Small intestine (tissue), 7 donors: ENCODE data around the gene FGGY. TPM values are rescaled to one million over a fixed set of nuclear protein-coding genes. Genes with fewer than 3 reads are reported as not detected.
"Not testable (repeated sequence)": the region's sequence is repeated elsewhere in the genome, so short reads cannot be mapped to it uniquely, and the experiment has no call there.

ENCODE experiments used
- DNase-seq, 2 donors: peaks; one replicate each; pipeline versions ENCODE4 v3.0.0 to v3.0.0-alpha.2; 2013
- FAIRE-seq: peaks from 2 replicates; lab custom pipeline; 2012; peaks lifted over from hg19 to GRCh38; lab: Jason Lieb, UNC
- H3K27ac ChIP-seq, 3 donors: one replicate each; pipeline ENCODE4 v1.5.1; 2013; ENCODE audit warnings: low read length in 2 of 3, mild to moderate bottlenecking in 2 of 3, control low read depth in 1 of 3, inconsistent platforms in 1 of 3, low read depth in 1 of 3, moderate library complexity in 1 of 3
- H3K27me3 ChIP-seq, 3 donors: one replicate each; pipeline ENCODE4 v1.6.1; 2013; ENCODE audit warnings: low read length in 3 of 3, inconsistent platforms in 1 of 3; ENCODE audit not compliant: control insufficient read depth in 3 of 3, insufficient read depth in 3 of 3
- H3K36me3 ChIP-seq, 3 donors: one replicate each; pipeline ENCODE4 v1.6.1; 2013; ENCODE audit warnings: low read length in 3 of 3, inconsistent platforms in 1 of 3, low read depth in 1 of 3, mild to moderate bottlenecking in 1 of 3, moderate library complexity in 1 of 3; ENCODE audit not compliant: control insufficient read depth in 3 of 3, insufficient read depth in 2 of 3
- H3K4me1 ChIP-seq, 3 donors: one replicate each; pipeline ENCODE4 v1.6.1; 2013; ENCODE audit warnings: low read length in 2 of 3, inconsistent platforms in 1 of 3, low read depth in 1 of 3, mild to moderate bottlenecking in 1 of 3, moderate library complexity in 1 of 3; ENCODE audit not compliant: control insufficient read depth in 3 of 3, insufficient read depth in 2 of 3
- H3K4me3 ChIP-seq, 3 donors: one replicate each; pipeline ENCODE4 v1.5.1; 2013; ENCODE audit warnings: low read length in 3 of 3, control low read depth in 1 of 3, inconsistent platforms in 1 of 3, low read depth in 1 of 3, mild to moderate bottlenecking in 1 of 3, moderate library complexity in 1 of 3
- H3K9me3 ChIP-seq, 2 donors: one replicate each; pipeline ENCODE4 v1.6.1; 2013; ENCODE audit warnings: low read depth in 1 of 2, low read length in 1 of 2; ENCODE audit not compliant: control insufficient read depth in 2 of 2, insufficient read depth in 1 of 2
- WGBS, 3 donors: extraction: QIAGEN DNeasy Blood & Tissue Kit; methylation state at CpG; one replicate each; pipeline ENCODE4 v1.1.7; 2013; 5-methylcytosine and 5-hydroxymethylcytosine counted together
- polyA plus RNA-seq, 4 donors: library from polyadenylated mRNA; stranded (reverse) in 3 of 4; unstranded in 1 of 4; fragments of 200-250 nt in 3 of 4; fragments of 120-200 nt in 1 of 4; gene quantifications; one replicate each; pipeline versions ENCODE4 v1.2.1 to v1.2.3, GENCODE V29; 2013
- donor health status: healthy with polysubstance abuse.
- donor health status: control.
- donor health status: control.
- donor health status: Bipolar disorder and iron deficiency.
- donor health status: healthy.

The FGGY gene
- polyA plus RNA-seq, 4 donors: 12.3 to 28.0 (median 15.0) TPM

- 96 to 98% (median 97%) methylated on average over 13 of the region's 13 CpGs for WGBS, 3 donors
- not testable (repeated sequence) for H3K4me1 ChIP-seq, H3K4me3 ChIP-seq, FAIRE-seq, H3K27ac ChIP-seq, DNase-seq, H3K27me3 ChIP-seq
- Histone ChIP-seq H3K9me3 (peaks cover 0 to 13% of the 10 kb centered on the region in 2 donors), H3K36me3 (peaks cover 0 to 18% (median 2%) of the 10 kb centered on the region in 3 donors)
Observed at GRCh38 chr1:59610499-59610898, 313.6 kb downstream of the FGGY start.

GRCh38 chr1:59617434-59617833 is 320.5 kb downstream of the FGGY start:
- FAIRE-seq (no peak), DNase-seq (peak in 1 of 2 donors; percentile 81)
- WGBS, 3 donors: 43 to 64% (median 52%) methylated on average over 3 of the region's 3 CpGs
- Histone ChIP-seq H3K27ac (peak overlapping the region in 1 of 3 donors; percentile 62), H3K36me3 (no peaks in the 10 kb centered on the region), H3K4me1 (peaks cover 0 to 12% (median 0%) of the 10 kb centered on the region in 3 donors), H3K9me3 (no peaks in the 10 kb centered on the region), H3K4me3 (no peak overlapping the region), H3K27me3 (no peaks in the 10 kb centered on the region)

DNA sequence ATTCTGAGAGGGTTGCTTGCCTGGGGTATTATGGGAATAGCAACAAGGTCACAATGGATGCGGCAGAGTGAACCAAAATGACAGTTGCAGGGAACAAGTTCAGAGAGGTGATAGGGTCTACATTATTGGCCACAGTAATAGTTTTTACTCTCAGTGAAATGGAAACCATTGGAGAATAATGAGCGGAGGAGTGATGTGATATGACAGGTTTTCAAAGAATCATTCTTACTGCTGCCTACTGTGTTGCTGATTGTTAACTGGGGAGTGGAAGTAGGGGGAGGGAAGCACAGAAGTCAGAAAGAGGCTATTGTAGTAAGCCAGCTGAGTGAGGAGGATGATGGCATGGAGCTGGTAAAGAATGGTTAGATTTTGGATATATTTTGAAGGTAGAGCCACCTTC is 322.7 kb downstream of the FGGY start:
- FAIRE-seq (no peak), DNase-seq (no peak)
- 96 to 100% (median 98%) methylated on average over 2 of the region's 2 CpGs for WGBS, 3 donors
- no peak overlapping the region for H3K4me3 ChIP-seq
- no peaks in the 10 kb centered on the region for H3K27me3 ChIP-seq
- no peaks in the 10 kb centered on the region for H3K36me3 ChIP-seq
- H3K4me1 ChIP-seq: peaks cover 0 to 12% (median 0%) of the 10 kb centered on the region in 3 donors
- H3K27ac ChIP-seq: no peak overlapping the region
- no peaks in the 10 kb centered on the region for H3K9me3 ChIP-seq

- DNase-seq (no peak), FAIRE-seq (no peak)
- no peaks in the 10 kb centered on the region for H3K4me1 ChIP-seq
- peaks cover 0 to 2% (median 0%) of the 10 kb centered on the region in 3 donors for H3K36me3 ChIP-seq
- H3K27me3 ChIP-seq: no peaks in the 10 kb centered on the region
- H3K27ac ChIP-seq: no peak overlapping the region
- H3K4me3 ChIP-seq: no peak overlapping the region
- H3K9me3 ChIP-seq: no peaks in the 10 kb centered on the region
Observed at GRCh38 chr1:59625384-59625783, 328.5 kb downstream of the FGGY start.

- H3K4me3 ChIP-seq: no peak overlapping the region
- H3K4me1 ChIP-seq: peaks cover 0 to 4% (median 0%) of the 10 kb centered on the region in 3 donors
- FAIRE-seq: no peak
- no peak overlapping the region for H3K27ac ChIP-seq
- no peaks in the 10 kb centered on the region for H3K36me3 ChIP-seq
- no peaks in the 10 kb centered on the region for H3K27me3 ChIP-seq
- no peaks in the 10 kb centered on the region for H3K9me3 ChIP-seq
- 64 to 71% (median 67%) methylated on average over 1 of the region's 1 CpG for WGBS, 3 donors
- DNase-seq: no peak
Observed at GRCh38 chr1:59631561-59632255, 334.8 kb downstream of the FGGY start.

DNA sequence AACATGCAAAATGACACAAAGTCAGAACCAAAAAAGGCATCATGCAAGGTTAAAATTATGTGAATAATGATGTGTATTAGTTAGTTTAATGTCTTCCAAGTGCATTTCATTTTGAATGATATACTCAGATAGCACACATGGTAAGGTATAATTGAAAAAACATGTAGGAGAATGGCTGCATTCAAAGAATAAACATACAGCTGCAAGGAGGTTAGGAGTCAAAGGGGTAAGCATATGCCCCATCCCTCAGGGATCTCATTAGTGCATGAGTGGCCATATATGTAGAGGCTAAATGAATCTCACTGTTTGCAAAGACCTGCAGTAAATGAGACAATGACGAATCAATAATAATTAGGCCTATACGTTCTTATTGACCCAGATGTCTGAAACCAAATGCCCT is 338.2 kb downstream of the FGGY start:
- Histone ChIP-seq H3K4me1 (peaks cover 0 to 9% (median 2%) of the 10 kb centered on the region in 3 donors), H3K27me3 (no peaks in the 10 kb centered on the region), H3K27ac (no peak overlapping the region), H3K4me3 (no peak overlapping the region), H3K36me3 (no peaks in the 10 kb centered on the region), H3K9me3 (no peaks in the 10 kb centered on the region)
- DNase-seq (no peak), FAIRE-seq (no peak)
- 94 to 100% (median 94%) methylated on average over 2 of the region's 2 CpGs for WGBS, 3 donors

- H3K36me3 ChIP-seq: no peaks in the 10 kb centered on the region
- FAIRE-seq (no peak), DNase-seq (peak in 1 of 2 donors; percentile 64)
- WGBS, 3 donors: 75 to 87% (median 76%) methylated on average over 2 of the region's 2 CpGs
- H3K4me1 ChIP-seq: peaks cover 0 to 7% (median 2%) of the 10 kb centered on the region in 3 donors
- H3K9me3 ChIP-seq: no peaks in the 10 kb centered on the region
- H3K4me3 ChIP-seq: no peak overlapping the region
- H3K27me3 ChIP-seq: no peaks in the 10 kb centered on the region
- no peak overlapping the region for H3K27ac ChIP-seq
Observed at GRCh38 chr1:59638231-59638711, 341.4 kb downstream of the FGGY start.

- Histone ChIP-seq H3K9me3 (no peaks in the 10 kb centered on the region), H3K4me3 (no peak overlapping the region), H3K36me3 (no peaks in the 10 kb centered on the region), H3K27ac (no peak overlapping the region), H3K4me1 (peaks cover 0 to 5% (median 2%) of the 10 kb centered on the region in 3 donors), H3K27me3 (no peaks in the 10 kb centered on the region)
- FAIRE-seq (no peak), DNase-seq (no peak)
- 96 to 97% (median 96%) methylated on average over 1 of the region's 1 CpG for WGBS, 3 donors
Observed at GRCh38 chr1:59639266-59639665, 342.4 kb downstream of the FGGY start.
